Measurements from ENCODE around the gene CTSW.
A peak's percentile ranks its signal among the peaks of the same experiment; 100 is the strongest.

CTSW gene

GRCh38 chr11:65903068-65903481, 23.4 kb downstream of the CTSW start:
- no peak for DNase-seq (ENCODE audit: low read depth in 2 of 2)

GRCh38 chr11:65903715-65904114, 24.1 kb downstream of the CTSW start:
- no peak for DNase-seq (ENCODE audit: low read depth in 2 of 2)

- DNase-seq (ENCODE audit: low read depth in 2 of 2), result no peak
Observed at GRCh38 chr11:65906602-65907001, 27.0 kb downstream of the CTSW start.

- no peak for DNase-seq (ENCODE audit: low read depth in 2 of 2)
Observed at GRCh38 chr11:65907878-65908277, 28.2 kb downstream of the CTSW start.

GRCh38 chr11:65911682-65912568, 32.3 kb downstream of the CTSW start:
- DNase-seq (ENCODE audit: low read depth in 2 of 2), result no peak

- DNase-seq (ENCODE audit: low read depth in 2 of 2), result no peak
Observed at GRCh38 chr11:65912845-65913244, 33.2 kb downstream of the CTSW start.

- DNase-seq (ENCODE audit: low read depth in 2 of 2), result no peak
Observed at GRCh38 chr11:65915101-65915820, 35.6 kb downstream of the CTSW start.

GRCh38 chr11:65915821-65916251, 36.2 kb downstream of the CTSW start:
- DNase-seq (ENCODE audit: low read depth in 2 of 2), result no peak

- no peak for DNase-seq (ENCODE audit: low read depth in 2 of 2)
Observed at GRCh38 chr11:65916391-65916790, 36.8 kb downstream of the CTSW start.

- DNase-seq (ENCODE audit: low read depth in 2 of 2), result no peak
Observed at GRCh38 chr11:65917077-65917433, 37.4 kb downstream of the CTSW start.

GRCh38 chr11:65917434-65918210, 38.0 kb downstream of the CTSW start:
- DNase-seq (ENCODE audit: low read depth in 2 of 2), result no peak

- no peak for DNase-seq (ENCODE audit: low read depth in 2 of 2)
Observed at GRCh38 chr11:65918211-65919140, 38.8 kb downstream of the CTSW start, which contains the start of gene C11orf68. Gene C11orf68 (minus strand): TSS chr11:65919062. CDS start chr11:65919031, 31 bp downstream.

GRCh38 chr11:65919141-65919572, 39.5 kb downstream of the CTSW start, which contains the start of gene DRAP1:
Gene DRAP1 (plus strand): TSS chr11:65919426. CDS start chr11:65919502, 76 bp downstream.
- peak; percentile 99 to 100 for DNase-seq (ENCODE audit: low read depth in 2 of 2)

GRCh38 chr11:65919573-65920371, 40.1 kb downstream of the CTSW start:
- DNase-seq (ENCODE audit: low read depth in 2 of 2), result peak; percentile 20 to 36

- DNase-seq (ENCODE audit: low read depth in 2 of 2), result no peak
Observed at GRCh38 chr11:65920372-65920802, 40.8 kb downstream of the CTSW start.

GRCh38 chr11:65921033-65921555, 41.5 kb downstream of the CTSW start:
- DNase-seq (ENCODE audit: low read depth in 2 of 2), result no peak

GRCh38 chr11:65921876-65922275, 42.2 kb downstream of the CTSW start:
- DNase-seq (ENCODE audit: low read depth in 2 of 2), result no peak

GRCh38 chr11:65922565-65922964, 42.9 kb downstream of the CTSW start:
- no peak for DNase-seq (ENCODE audit: low read depth in 2 of 2)

- no peak for DNase-seq (ENCODE audit: low read depth in 2 of 2)
Observed at GRCh38 chr11:65925397-65925796, 45.8 kb downstream of the CTSW start.

All from stimulated activated CD8-positive, alpha-beta memory T cell treated with anti-CD3 and anti-CD28 coated beads, Interleukin-2, amount 100 ng/mL, for 1 hour (primary cell).